ENCODE data around the gene LDLRAD4.

DNA sequence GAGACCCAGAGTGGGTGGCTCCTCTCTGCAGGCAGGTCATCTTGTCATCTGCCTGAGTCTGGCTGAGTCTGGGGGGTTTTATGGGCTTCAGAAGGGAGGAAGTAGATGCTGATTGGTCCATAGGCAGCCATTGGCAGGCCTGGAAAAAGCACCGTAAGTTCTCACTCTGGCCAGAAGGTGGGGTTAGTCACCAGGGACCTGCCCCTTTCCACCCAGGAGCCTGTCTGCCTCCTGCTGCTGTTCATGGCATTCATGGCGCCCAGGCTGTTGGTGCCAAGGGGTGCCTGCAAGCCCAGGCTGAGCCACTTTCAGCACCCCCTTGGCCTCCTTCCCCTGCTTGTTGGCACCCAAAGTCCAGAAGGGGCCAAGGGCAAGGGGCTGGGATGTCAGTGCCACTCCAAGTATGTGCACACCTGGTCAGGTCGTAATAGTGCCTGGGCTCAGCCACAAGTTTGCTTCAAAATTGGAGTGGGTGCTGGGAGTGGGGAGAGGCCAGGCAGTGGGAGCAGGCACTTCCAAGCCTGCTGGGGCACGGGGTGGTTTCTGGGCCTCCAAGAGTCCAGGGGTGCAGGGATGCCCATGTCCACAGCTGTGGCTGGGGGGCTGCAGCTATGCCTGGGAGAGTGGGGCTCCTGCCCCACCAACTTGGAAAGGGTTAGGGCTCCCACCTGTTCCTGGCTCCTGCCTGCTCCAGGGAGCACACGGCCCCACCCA is 329.7 kb downstream of the LDLRAD4 start:
- TF ChIP-seq, protein P1, sequence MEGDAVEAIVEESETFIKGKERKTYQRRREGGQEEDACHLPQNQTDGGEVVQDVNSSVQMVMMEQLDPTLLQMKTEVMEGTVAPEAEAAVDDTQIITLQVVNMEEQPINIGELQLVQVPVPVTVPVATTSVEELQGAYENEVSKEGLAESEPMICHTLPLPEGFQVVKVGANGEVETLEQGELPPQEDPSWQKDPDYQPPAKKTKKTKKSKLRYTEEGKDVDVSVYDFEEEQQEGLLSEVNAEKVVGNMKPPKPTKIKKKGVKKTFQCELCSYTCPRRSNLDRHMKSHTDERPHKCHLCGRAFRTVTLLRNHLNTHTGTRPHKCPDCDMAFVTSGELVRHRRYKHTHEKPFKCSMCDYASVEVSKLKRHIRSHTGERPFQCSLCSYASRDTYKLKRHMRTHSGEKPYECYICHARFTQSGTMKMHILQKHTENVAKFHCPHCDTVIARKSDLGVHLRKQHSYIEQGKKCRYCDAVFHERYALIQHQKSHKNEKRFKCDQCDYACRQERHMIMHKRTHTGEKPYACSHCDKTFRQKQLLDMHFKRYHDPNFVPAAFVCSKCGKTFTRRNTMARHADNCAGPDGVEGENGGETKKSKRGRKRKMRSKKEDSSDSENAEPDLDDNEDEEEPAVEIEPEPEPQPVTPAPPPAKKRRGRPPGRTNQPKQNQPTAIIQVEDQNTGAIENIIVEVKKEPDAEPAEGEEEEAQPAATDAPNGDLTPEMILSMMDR (IDR thresholded peaks at IDR 0.05): no peak
- TF ChIP-seq POLR2A (IDR thresholded peaks at IDR 0.05): no peak
